ENCODE results near the gene POLE2. TPM values are rescaled to one million over a fixed set of nuclear protein-coding genes. Genes with fewer than 3 reads are reported as not detected.

Gene POLE2
- total and polyA plus RNA-seq, 2 of the 13 experiments (the other 11 are each of a cell fraction or from before 2014, with no cell fraction given), result 16.6 to 37.0 TPM

DNA sequence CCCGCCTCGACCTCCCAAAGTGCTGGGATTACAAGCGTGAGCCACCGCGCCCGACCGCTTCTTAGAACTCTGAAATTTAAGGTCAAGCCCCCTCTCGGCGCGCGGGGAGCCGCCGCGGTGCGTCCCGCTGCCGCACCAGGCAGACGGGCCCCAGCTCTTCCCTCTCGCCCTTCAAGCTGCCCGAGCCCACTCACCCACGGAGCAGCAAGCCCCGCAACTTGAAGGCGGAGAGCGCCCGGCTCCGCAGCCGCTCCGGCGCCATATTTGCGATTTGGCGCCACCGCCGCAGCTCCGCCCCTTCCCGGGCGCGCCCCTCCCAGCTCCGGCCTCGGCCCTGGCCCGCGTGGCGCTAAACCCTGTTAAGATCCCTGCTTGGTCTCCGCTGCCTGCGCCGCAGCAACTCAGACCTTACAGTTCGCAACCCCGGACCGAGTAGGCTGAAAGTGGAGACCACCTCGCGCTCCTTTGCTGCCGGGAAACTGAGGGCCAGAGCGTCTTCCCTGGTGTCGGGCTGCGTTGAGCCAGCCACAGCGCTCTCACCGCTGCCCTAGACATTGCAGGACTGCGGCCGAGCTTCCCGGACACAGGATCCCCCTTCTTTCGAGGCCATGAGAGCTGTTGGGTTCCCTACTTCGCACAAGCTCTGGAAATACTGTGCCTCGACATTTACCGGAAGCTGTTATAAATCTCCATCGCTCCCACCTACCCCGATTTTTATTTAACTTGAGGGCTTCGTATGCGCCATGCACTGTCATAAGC, at the start of gene POLE2 (continued):
- TF ChIP-seq, protein P1, sequence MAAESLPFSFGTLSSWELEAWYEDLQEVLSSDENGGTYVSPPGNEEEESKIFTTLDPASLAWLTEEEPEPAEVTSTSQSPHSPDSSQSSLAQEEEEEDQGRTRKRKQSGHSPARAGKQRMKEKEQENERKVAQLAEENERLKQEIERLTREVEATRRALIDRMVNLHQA (CRISPR knock-in tag; IDR thresholded peaks at IDR 0.05), result no peak
- TF ChIP-seq NFYB (CRISPR knock-in tag; IDR thresholded peaks at IDR 0.05) (no peak), ZNF883 (CRISPR knock-in tag; IDR thresholded peaks at IDR 0.05; ENCODE audit: not compliant biosample characterization) (peak; percentile 79), SCMH1 (CRISPR knock-in tag; IDR thresholded peaks at IDR 0.05; ENCODE audit: borderline replicate concordance) (no peak), ZNF354B (CRISPR knock-in tag; IDR thresholded peaks at IDR 0.05) (no peak), RARG (CRISPR knock-in tag; IDR thresholded peaks at IDR 0.05; ENCODE audit: low read depth) (0 out of 2 replicates have a peak, but pooled peaks have one; percentile 31), HNRNPLL (IDR thresholded peaks at IDR 0.05; ENCODE audit: low read depth, low read length, poor library complexity, severe bottlenecking) (peak; percentile 89), ZNF331 (CRISPR knock-in tag; IDR thresholded peaks at IDR 0.05) (peak; percentile 79), MTA1 (CRISPR knock-in tag; IDR thresholded peaks at IDR 0.05; ENCODE audit: borderline replicate concordance) (peak; percentile 93), ZNF207 (IDR thresholded peaks at IDR 0.05; ENCODE audit: borderline replicate concordance) (no peak), SP140L (CRISPR knock-in tag; IDR thresholded peaks at IDR 0.05; ENCODE audit: borderline replicate concordance) (no peak)
- TF ChIP-seq, protein P2, sequence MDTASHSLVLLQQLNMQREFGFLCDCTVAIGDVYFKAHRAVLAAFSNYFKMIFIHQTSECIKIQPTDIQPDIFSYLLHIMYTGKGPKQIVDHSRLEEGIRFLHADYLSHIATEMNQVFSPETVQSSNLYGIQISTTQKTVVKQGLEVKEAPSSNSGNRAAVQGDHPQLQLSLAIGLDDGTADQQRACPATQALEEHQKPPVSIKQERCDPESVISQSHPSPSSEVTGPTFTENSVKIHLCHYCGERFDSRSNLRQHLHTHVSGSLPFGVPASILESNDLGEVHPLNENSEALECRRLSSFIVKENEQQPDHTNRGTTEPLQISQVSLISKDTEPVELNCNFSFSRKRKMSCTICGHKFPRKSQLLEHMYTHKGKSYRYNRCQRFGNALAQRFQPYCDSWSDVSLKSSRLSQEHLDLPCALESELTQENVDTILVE (CRISPR knock-in tag; IDR thresholded peaks at IDR 0.05), result peak; percentile 60; the same call in 1 of the 2 replicates
- TF ChIP-seq, protein P3, sequence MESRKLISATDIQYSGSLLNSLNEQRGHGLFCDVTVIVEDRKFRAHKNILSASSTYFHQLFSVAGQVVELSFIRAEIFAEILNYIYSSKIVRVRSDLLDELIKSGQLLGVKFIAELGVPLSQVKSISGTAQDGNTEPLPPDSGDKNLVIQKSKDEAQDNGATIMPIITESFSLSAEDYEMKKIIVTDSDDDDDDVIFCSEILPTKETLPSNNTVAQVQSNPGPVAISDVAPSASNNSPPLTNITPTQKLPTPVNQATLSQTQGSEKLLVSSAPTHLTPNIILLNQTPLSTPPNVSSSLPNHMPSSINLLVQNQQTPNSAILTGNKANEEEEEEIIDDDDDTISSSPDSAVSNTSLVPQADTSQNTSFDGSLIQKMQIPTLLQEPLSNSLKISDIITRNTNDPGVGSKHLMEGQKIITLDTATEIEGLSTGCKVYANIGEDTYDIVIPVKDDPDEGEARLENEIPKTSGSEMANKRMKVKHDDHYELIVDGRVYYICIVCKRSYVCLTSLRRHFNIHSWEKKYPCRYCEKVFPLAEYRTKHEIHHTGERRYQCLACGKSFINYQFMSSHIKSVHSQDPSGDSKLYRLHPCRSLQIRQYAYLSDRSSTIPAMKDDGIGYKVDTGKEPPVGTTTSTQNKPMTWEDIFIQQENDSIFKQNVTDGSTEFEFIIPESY (CRISPR knock-in tag; IDR thresholded peaks at IDR 0.05), result peak; percentile 89
- TF ChIP-seq, protein P4, sequence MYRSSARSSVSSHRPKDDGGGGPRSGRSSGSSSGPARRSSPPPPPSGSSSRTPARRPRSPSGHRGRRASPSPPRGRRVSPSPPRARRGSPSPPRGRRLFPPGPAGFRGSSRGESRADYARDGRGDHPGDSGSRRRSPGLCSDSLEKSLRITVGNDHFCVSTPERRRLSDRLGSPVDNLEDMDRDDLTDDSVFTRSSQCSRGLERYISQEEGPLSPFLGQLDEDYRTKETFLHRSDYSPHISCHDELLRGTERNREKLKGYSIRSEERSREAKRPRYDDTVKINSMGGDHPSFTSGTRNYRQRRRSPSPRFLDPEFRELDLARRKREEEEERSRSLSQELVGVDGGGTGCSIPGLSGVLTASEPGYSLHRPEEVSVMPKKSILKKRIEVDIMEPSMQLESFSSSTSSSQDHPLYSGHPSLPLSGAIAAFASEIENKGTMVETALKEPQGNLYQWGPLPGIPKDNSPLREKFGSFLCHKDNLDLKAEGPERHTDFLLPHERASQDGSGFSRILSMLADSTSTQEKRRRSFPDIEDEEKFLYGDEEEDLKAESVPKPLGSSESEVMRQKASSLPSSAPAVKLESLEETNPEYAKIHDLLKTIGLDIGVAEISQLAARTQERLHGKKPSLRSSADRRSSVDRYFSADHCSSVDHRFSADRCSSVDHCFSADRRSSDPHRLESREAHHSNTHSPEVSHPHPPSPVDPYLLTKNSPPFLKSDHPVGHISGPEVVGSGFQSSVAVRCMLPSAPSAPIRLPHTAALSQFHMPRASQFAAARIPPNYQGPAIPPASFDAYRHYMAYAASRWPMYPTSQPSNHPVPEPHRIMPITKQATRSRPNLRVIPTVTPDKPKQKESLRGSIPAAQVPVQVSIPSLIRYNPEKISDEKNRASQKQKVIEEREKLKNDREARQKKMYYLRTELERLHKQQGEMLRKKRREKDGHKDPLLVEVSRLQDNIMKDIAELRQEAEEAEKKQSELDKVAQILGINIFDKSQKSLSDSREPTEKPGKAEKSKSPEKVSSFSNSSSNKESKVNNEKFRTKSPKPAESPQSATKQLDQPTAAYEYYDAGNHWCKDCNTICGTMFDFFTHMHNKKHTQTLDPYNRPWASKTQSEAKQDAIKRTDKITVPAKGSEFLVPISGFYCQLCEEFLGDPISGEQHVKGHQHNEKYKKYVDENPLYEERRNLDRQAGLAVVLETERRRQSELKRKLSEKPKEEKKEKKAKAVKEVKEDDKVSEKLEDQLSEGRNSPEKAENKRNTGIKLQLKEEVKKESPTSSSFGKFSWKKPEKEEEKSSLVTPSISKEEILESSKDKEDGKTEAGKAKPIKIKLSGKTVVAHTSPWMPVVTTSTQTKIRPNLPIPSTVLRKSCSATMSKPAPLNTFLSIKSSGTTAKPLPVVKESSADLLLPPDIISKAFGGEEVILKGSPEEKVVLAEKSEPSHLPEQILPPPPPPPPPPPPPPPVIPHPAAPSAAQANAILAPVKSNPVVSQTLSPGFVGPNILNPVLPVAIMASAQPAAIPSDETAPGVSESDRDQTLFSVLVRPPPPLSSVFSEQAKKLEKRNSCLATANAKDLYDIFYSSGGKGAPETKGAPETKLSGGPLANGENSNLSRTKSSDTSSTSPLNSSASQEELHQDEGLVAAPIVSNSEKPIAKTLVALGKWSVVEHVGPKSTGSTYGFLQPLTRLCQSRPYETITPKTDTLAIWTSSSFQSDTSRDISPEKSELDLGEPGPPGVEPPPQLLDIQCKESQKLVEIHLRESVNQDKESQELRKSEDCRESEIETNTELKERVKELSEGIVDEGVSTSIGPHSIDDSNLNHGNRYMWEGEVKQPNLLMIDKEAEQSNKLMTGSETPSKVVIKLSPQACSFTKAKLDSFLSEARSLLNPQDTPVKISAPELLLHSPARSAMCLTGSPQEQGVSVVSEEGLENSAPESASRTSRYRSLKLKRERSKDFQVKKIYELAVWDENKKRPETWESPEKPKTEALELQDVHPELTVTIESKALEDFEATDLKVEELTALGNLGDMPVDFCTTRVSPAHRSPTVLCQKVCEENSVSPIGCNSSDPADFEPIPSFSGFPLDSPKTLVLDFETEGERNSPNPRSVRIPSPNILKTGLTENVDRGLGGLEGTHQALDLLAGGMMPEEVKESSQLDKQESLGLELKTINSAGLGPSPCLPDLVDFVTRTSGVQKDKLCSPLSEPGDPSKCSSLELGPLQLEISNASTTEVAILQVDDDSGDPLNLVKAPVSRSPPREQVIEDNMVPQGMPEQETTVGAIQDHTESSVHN (CRISPR knock-in tag; IDR thresholded peaks at IDR 0.05), result peak; percentile 67; the same call in 1 of the 2 replicates
- TF ChIP-seq, protein P5, sequence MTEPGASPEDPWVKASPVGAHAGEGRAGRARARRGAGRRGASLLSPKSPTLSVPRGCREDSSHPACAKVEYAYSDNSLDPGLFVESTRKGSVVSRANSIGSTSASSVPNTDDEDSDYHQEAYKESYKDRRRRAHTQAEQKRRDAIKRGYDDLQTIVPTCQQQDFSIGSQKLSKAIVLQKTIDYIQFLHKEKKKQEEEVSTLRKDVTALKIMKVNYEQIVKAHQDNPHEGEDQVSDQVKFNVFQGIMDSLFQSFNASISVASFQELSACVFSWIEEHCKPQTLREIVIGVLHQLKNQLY (CRISPR knock-in tag; IDR thresholded peaks at IDR 0.05), result no peak
